ENCODE results near the gene MRPL32.

DNA sequence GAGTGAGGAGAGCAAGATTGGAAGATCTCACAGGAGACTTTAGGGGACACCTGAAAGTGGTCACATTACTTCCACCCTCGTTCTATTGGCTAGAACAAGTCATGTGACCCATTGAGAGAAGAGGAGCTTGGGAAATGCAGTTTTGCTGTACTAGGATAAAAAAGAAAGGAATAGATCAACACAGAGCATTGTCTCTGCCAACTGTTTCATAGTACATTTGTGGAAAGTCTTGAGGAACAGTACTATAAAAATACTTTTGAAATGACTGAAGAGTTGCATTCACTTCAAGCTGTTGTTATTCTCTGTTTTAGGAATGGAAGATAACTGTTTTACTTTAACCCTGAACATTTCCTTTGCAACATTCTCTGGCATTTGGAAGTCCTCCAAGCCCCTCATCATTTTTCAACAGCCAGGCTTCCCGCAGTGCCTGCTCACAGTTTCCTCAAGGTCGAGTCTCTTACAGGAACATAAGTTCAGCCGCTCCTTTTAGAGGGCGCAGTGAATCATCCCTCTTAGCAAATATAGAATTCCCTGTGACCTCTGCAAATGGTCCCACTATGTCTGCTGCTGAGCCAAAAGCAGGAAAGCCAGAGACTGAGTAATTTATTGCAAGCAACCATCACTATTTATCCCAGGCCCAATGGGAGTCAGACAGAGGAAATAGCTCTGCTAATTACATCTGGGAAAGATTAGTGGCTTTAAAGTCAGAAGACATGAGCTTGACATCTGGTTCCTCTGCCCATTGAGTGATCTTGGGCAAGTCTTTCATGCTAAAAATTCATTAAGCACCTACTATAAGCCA is 40.7 kb downstream of the MRPL32 start:
- TF ChIP-seq, protein P1, sequence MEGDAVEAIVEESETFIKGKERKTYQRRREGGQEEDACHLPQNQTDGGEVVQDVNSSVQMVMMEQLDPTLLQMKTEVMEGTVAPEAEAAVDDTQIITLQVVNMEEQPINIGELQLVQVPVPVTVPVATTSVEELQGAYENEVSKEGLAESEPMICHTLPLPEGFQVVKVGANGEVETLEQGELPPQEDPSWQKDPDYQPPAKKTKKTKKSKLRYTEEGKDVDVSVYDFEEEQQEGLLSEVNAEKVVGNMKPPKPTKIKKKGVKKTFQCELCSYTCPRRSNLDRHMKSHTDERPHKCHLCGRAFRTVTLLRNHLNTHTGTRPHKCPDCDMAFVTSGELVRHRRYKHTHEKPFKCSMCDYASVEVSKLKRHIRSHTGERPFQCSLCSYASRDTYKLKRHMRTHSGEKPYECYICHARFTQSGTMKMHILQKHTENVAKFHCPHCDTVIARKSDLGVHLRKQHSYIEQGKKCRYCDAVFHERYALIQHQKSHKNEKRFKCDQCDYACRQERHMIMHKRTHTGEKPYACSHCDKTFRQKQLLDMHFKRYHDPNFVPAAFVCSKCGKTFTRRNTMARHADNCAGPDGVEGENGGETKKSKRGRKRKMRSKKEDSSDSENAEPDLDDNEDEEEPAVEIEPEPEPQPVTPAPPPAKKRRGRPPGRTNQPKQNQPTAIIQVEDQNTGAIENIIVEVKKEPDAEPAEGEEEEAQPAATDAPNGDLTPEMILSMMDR (IDR thresholded peaks at IDR 0.05): no peak
- TF ChIP-seq POLR2A (IDR thresholded peaks at IDR 0.05): no peak

All from breast epithelium (tissue), 3 donors.